Measurements from ENCODE around the gene YWHAG. TPM values are rescaled to one million over a fixed set of nuclear protein-coding genes. Genes with fewer than 3 reads are reported as not detected.

The YWHAG gene
- 60.5 and 71.2 TPM in 2 replicates for total RNA-seq (2011; cell fraction: chromatin; rRNA removed; ENCODE audit: low replicate concordance)
- total RNA-seq (2011; cell fraction: nucleolus; rRNA removed): 39.9 and 41.7 TPM in 2 replicates
- 59.5 and 77.9 TPM in 2 replicates for total RNA-seq (2011; cell fraction: nucleoplasm; rRNA removed)
- total RNA-seq (2014; rRNA removed): 50.3 and 53.2 TPM in 2 replicates
- 144 and 155 TPM in 2 replicates for total RNA-seq (2014; rRNA removed; fragmentation: Illumina TruSeq; extraction: Trizol)
- total RNA-seq (2015; rRNA removed; fragmentation: Illumina TruSeq; extraction: Trizol): 135 and 136 TPM in 2 replicates
- 238 and 246 TPM in 2 replicates for total RNA-seq (2021)
- polyA plus RNA-seq (2011; rRNA removed): 67.6 and 94.5 TPM in 2 replicates
- 43.4 and 52.2 TPM in 2 replicates for polyA plus RNA-seq (2011; cell fraction: cytosol; rRNA removed)
- polyA plus RNA-seq (2011; cell fraction: nucleus; rRNA removed): 30.1 and 40.2 TPM in 2 replicates
- polyA plus RNA-seq (2012): 142 and 212 TPM in 2 replicates
- polyA plus RNA-seq (2014; fragmentation: Illumina TruSeq; extraction: Trizol): 200 and 204 TPM in 2 replicates
- 10 to 100 TPM; 30.4 to 37.6 TPM for polyA plus RNA-seq (2014; fragmentation: Nextera tagmentation; extraction: Ambion mirVana)
- 74.9 and 83.6 TPM in 2 replicates for polyA plus RNA-seq (2014; rRNA removed)
- polyA minus RNA-seq (2011; rRNA and poly(A)+ RNA removed): 142 and 187 TPM in 2 replicates
- 110 and 154 TPM in 2 replicates for polyA minus RNA-seq (2011; cell fraction: cytosol; rRNA and poly(A)+ RNA removed)
- polyA minus RNA-seq (2011; cell fraction: nucleus; rRNA and poly(A)+ RNA removed): 23.0 and 31.1 TPM in 2 replicates
- Bru-seq, nascent RNA: percentile 98 among the genes with signal in this experiment
- BruChase-seq, experiment 1, labeled RNA remaining after a 2-hour chase: percentile 98 among the genes with signal in this experiment
- BruChase-seq, experiment 2, labeled RNA remaining after a 6-hour chase: percentile 98 among the genes with signal in this experiment
- long read RNA-seq, experiment 1, partial matches to known transcripts: 0 of 193 reads
- long read RNA-seq, experiment 1, other reads (novel, unspliced or antisense): 191 of 193 reads
- long read RNA-seq, experiment 2, transcript YWHAG-201 (2 exons, 3,750 nt): major isoform, 38 of 299 reads
- long read RNA-seq, experiment 2, partial matches to known transcripts: 0 of 299 reads
- long read RNA-seq, experiment 2, other reads (novel, unspliced or antisense): 261 of 299 reads
- long read RNA-seq, experiment 3, transcript YWHAG-201 (2 exons, 3,750 nt): major isoform, 12 of 22 reads
- long read RNA-seq, experiment 3, partial matches to known transcripts: 0 of 22 reads
- long read RNA-seq, experiment 3, other reads (novel, unspliced or antisense): 10 of 22 reads

- Histone ChIP-seq H3K9me1 (ENCODE audit: control insufficient read depth, insufficient read depth, low read length) (peaks cover 5% of the 10 kb centered on the region), H3K4me2 (ENCODE audit: insufficient read depth, low read length) (peak within 1 kb of the TSS; percentile 87), H3K4me3 (peak within 1 kb of the TSS; percentile 94), H3K4me1 (replicated peaks in 1 of 2; ENCODE audit: control insufficient read depth in 2 of 2, insufficient read depth in 2 of 2, low read length in 2 of 2) (peaks cover 13 to 25% of the 10 kb centered on the region in 2 experiments), H3K9me3 (replicated peaks; ENCODE audit: control insufficient read depth, insufficient read depth, low read depth, low read length) (no peaks in the 10 kb centered on the region), H3K27ac (ENCODE audit: extremely low read depth, low read depth, low read length) (peak within 1 kb of the TSS; percentile 90), H3K36me3 (ENCODE audit: control insufficient read depth, insufficient read depth, low read length) (peaks cover 42% of the 10 kb centered on the region), H2AFZ (ENCODE audit: low read depth, low read length) (peak within 1 kb of the TSS; percentile 92), H3K27me3 (ENCODE audit: control insufficient read depth in 2 of 2, insufficient read depth in 2 of 2, low read length in 2 of 2) (no peaks in the 10 kb centered on the region), H3K79me2 (ENCODE audit: control insufficient read depth, insufficient read depth, low read length) (peaks cover 52% of the 10 kb centered on the region), H4K20me1 (replicated peaks; ENCODE audit: control insufficient read depth, insufficient read depth, low read length) (peaks cover 40% of the 10 kb centered on the region), H3K9ac (ENCODE audit: insufficient read depth in 1 of 2, low read depth in 2 of 2, low read length in 2 of 2) (peak within 1 kb of the TSS; percentile 84 to 99)
- intact Hi-C loops (cut with micrococcal nuclease) (loop anchor here (1.0 to 2.0 kb wide), 2 partner anchors 34 to 40 kb away; no protein-coding TSS in a partner anchor), in situ Hi-C loops (cut with MboI) (no loop called here)
- ChIA-PET CTCF (ENCODE audit: low intra/inter-chr PET ratio) (no interaction called here), POLR2A (interaction anchor here (0.5 to 2.7 kb wide), 10 partner anchors 9 to 291 kb away, joined by 3 to 24 read pairs (median 4); no protein-coding TSS in a partner anchor)
- no peak for FAIRE-seq
- ATAC-seq: peak; percentile 83
- DNase-seq (ENCODE audit: extremely low read depth in 1 of 4, low spot score in 3 of 4): peak; percentile 87 to 93 (median 92)
- under 1% methylated on average over 69 of the region's 80 CpGs for WGBS (ENCODE audit: insufficient coverage, low coverage, missing lambda C conversion rate)
- no TSS peak for BruUV-seq (replicated peaks)
- TF ChIP-seq ZKSCAN1 (IDR thresholded peaks at IDR 0.05; ENCODE audit: low read depth, low read length) (no peak; the same call in 1 of the 2 replicates), NCOR1 (IDR thresholded peaks at IDR 0.05) (no peak; the same call in none of the 2 replicates), SMAD2 (IDR thresholded peaks at IDR 0.05; ENCODE audit: low read depth, low read length) (no peak), SP1 (CRISPR knock-in tag; IDR thresholded peaks at IDR 0.05) (no peak; the same call in 1 of the 2 replicates), DMBX1 (CRISPR knock-in tag; IDR thresholded peaks at IDR 0.05; ENCODE audit: borderline replicate concordance) (no peak), ZNF124 (CRISPR knock-in tag; IDR thresholded peaks at IDR 0.05) (no peak), TRIM28 (IDR thresholded peaks at IDR 0.05) (peak; percentile 58; the same call in 1 of the 2 replicates), U2AF2 (optimal IDR thresholded peaks at IDR 0.05; ENCODE audit: low read depth, low read length) (no peak), IRF2 (CRISPR knock-in tag; IDR thresholded peaks at IDR 0.05) (no peak; the same call in 1 of the 2 replicates), SAFB2 (IDR thresholded peaks at IDR 0.05; ENCODE audit: borderline replicate concordance, low read depth, low read length, severe bottlenecking) (no peak), SUPT5H (IDR thresholded peaks at IDR 0.05) (peak; percentile 98), FIP1L1 (IDR thresholded peaks at IDR 0.05; ENCODE audit: low read depth, low read length, poor library complexity, severe bottlenecking) (peak; percentile 96), KLF1 (tag; IDR thresholded peaks at IDR 0.05) (no peak), MYC (IDR thresholded peaks at IDR 0.05; ENCODE audit: low read depth, low read length) (peak; percentile 47; the same call in 1 of the 2 replicates), MYC (CRISPR knock-in tag; IDR thresholded peaks at IDR 0.05; ENCODE audit: borderline replicate concordance, low read depth) (peak; percentile 64; the same call in 1 of the 2 replicates), ZKSCAN3 (CRISPR knock-in tag; IDR thresholded peaks at IDR 0.05) (no peak)
- TF ChIP-seq, protein P1, sequence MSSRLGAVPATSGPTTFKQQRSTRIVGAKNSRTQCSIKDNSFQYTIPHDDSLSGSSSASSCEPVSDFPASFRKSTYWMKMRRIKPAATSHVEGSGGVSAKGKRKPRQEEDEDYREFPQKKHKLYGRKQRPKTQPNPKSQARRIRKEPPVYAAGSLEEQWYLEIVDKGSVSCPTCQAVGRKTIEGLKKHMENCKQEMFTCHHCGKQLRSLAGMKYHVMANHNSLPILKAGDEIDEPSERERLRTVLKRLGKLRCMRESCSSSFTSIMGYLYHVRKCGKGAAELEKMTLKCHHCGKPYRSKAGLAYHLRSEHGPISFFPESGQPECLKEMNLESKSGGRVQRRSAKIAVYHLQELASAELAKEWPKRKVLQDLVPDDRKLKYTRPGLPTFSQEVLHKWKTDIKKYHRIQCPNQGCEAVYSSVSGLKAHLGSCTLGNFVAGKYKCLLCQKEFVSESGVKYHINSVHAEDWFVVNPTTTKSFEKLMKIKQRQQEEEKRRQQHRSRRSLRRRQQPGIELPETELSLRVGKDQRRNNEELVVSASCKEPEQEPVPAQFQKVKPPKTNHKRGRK (tag; IDR thresholded peaks at IDR 0.05): no peak
These were observed at the start of gene YWHAG for GRCh38 chr7:76358481-76359110. TSS of gene YWHAG (minus strand) at chr7:76358991. CDS start at chr7:76358808, 183 bp downstream.
